Heart left ventricle (tissue), 16 donors: Measurements from ENCODE around the gene ITGB5. TPM values are rescaled to one million over a fixed set of nuclear protein-coding genes. Genes with fewer than 3 reads are reported as not detected.

Experiments used
- ATAC-seq, 4 donors: fragments of 200-7000 bp; cut with Tn5 transposase; one replicate each; pipeline ENCODE4 v1.9.1; 2020 to 2022; ENCODE audit warnings: moderate library complexity in 4 of 4, mild to moderate bottlenecking in 3 of 4, moderate number of reproducible peaks in 1 of 4
- DNase-seq, 5 donors: peaks; one replicate each; pipeline ENCODE4 v3.0.0-alpha.2; 2020
- H3K27ac ChIP-seq, 12 donors: fragments of 200-600 bp; sonication (generic) in 4 of 12; one replicate each; pipeline versions ENCODE4 v1.5.0 to v1.8.0; 2016 to 2022; ENCODE audit warnings: mild to moderate bottlenecking in 2 of 12
- H3K27me3 ChIP-seq, 9 donors: fragments of 200-600 bp; sonication (generic) in 2 of 9; one replicate each; pipeline versions ENCODE4 v1.5.1 to v1.8.0; 2016 to 2022; ENCODE audit warnings: mild to moderate bottlenecking in 3 of 9
- H3K36me3 ChIP-seq, 9 donors: fragments of 200-600 bp; sonication (generic) in 2 of 9; one replicate each; pipeline versions ENCODE4 v1.5.0 to v1.8.0; 2018 to 2022; ENCODE audit warnings: mild to moderate bottlenecking in 2 of 9
- H3K4me1 ChIP-seq, 12 donors: fragments of 200-600 bp; sonication (generic) in 4 of 12; one replicate each; pipeline versions ENCODE4 v1.5.0 to v1.8.0; 2016 to 2022; ENCODE audit warnings: mild to moderate bottlenecking in 3 of 12
- H3K4me3 ChIP-seq, 12 donors: fragments of 200-600 bp; sonication (generic) in 4 of 12; one replicate each; pipeline versions ENCODE4 v1.5.0 to v1.8.0; 2017 to 2022; ENCODE audit warnings: mild to moderate bottlenecking in 9 of 12, moderate library complexity in 4 of 12
- H3K9me3 ChIP-seq, 12 donors: fragments of 200-600 bp; sonication (generic) in 4 of 12; one replicate each; pipeline versions ENCODE4 v1.5.0 to v1.8.0; 2016 to 2022; ENCODE audit warnings: mild to moderate bottlenecking in 1 of 12
- CTCF ChIP-seq, 12 donors: fragments of 200-600 bp; sonication (generic) in 4 of 12; IDR thresholded peaks; one replicate each; pipeline versions ENCODE4 v1.5.0 to v1.8.0; 2018 to 2022; ENCODE audit warnings: antibody characterized with exemption in 12 of 12, mild to moderate bottlenecking in 5 of 12
- POLR2A ChIP-seq, 2 donors: fragments of 450-650 bp; IDR thresholded peaks; one replicate each; pipeline ENCODE4 v1.6.1; 2017; ENCODE audit warnings: antibody characterized with exemption in 2 of 2, mild to moderate bottlenecking in 2 of 2, moderate library complexity in 2 of 2
- WGBS, 4 donors: extraction: QIAGEN DNeasy Blood & Tissue Kit in 2 of 4; methylation state at CpG; one replicate each; pipeline versions ENCODE4 v1.1.5 to v1.1.7; 2013 to 2018; 5-methylcytosine and 5-hydroxymethylcytosine counted together
- intact Hi-C, 10 donors: fragments of 100-400 bp; cut with DNase I; formaldehyde crosslinking; loops; one replicate each; pipeline versions ENCODE4 v1.11.1 to v1.14.2; 2022
- polyA plus RNA-seq, 2 donors: library from polyadenylated mRNA; stranded (reverse); fragments of 200-250 nt; gene quantifications; one replicate each; pipeline ENCODE4 v1.2.3, GENCODE V29; 2013
- total RNA-seq, 9 donors: library from RNA; depleted of rRNA in 2 of 9; stranded (reverse); fragments of >200 nt in 2 of 9; fragmentation: NEBNext Ultra II Directional in 3 of 9; extraction: Animal tissue kit (Norgen Biotek cat#: 25700) in 3 of 9; gene quantifications; one replicate each; pipeline versions ENCODE4 v1.1.0 to v1.2.4, GENCODE V29; 2016 to 2023
- donor health status: ischemic (EF 13 %, LVEDD 7.1; RV severe dilation, severe dysfunction).
- donor health status: healthy with polysubstance abuse.
- donor health status: DM: no; HTN: yes; CAD: no.
- donor health status: DM: no; HTN: no; CAD: no.
- donor health status: ischemic (EF 25% LVEDD 6.9; RV normal size, moderate dysfunction).
- donor health status: ischemic (EF 25% LVEDD 5.7; RV mildly dilated, moderate dysfunction).
- donor health status: healthy.
- donor health status: DM: yes; HTN: yes; CAD: no.
- donor health status: ischemic (EF 35%, LVEDD 5.7; RV mildly dilated, moderate dysfunction).
- donor health status: nonischemic (EF 11% LVEDD 7.7; RV severe dilation, severe dysfunction).
- donor health status: DM: yes; HTN: yes; CAD: no.
- donor health status: PGD.
- donor health status: ischemic (EF 29% LVEDD 5.4; RV normal size, mild dysfunction).
- donor health status: nonischemic (EF 23%, LVEDD 6.1; RV moderate dilation, normal function).

ITGB5 gene
- total and polyA plus RNA-seq, 11 donors = 23.1 to 223 (median 118) TPM

- Histone ChIP-seq H3K27ac (peak overlapping the region in 9 of 12 donors; percentile 12 to 73 (median 51)), H3K36me3 (peaks cover 2 to 51% (median 43%) of the 10 kb centered on the region in 9 donors), H3K4me3 (no peak overlapping the region), H3K9me3 (no peaks in the 10 kb centered on the region), H3K27me3 (no peaks in the 10 kb centered on the region), H3K4me1 (peaks cover 0 to 18% (median 9%) of the 10 kb centered on the region in 12 donors)
- intact Hi-C loops = loop anchor here (1.0 to 10.0 kb wide), 6 partner anchors 135 to 403 kb away; no protein-coding TSS in a partner anchor
- 76 to 88% (median 82%) methylated on average over 6 of the region's 6 CpGs for WGBS, 4 donors
- TF ChIP-seq CTCF (IDR thresholded peaks at IDR 0.05) (no peak), POLR2A (IDR thresholded peaks at IDR 0.05) (no peak)
- ATAC-seq (no peak), DNase-seq (no peak)
These were observed 125.1 kb downstream of the ITGB5 start for GRCh38 chr3:124761935-124762660.

GRCh38 chr3:124761250-124761796 lies 125.8 kb downstream of the ITGB5 start:
- 8 to 14% (median 12%) methylated on average over 10 to 15 of the region's 15 CpGs for WGBS, 4 donors
- peak; percentile 95 to 98 (median 97) for TF ChIP-seq CTCF (IDR thresholded peaks at IDR 0.05)
- peak in 1 of 2 donors; percentile 24 for TF ChIP-seq POLR2A (IDR thresholded peaks at IDR 0.05)
- Histone ChIP-seq H3K27me3 (no peaks in the 10 kb centered on the region), H3K27ac (peak overlapping the region in 9 of 12 donors; percentile 12 to 73 (median 51)), H3K9me3 (no peaks in the 10 kb centered on the region), H3K4me1 (peaks cover 0 to 18% (median 9%) of the 10 kb centered on the region in 12 donors), H3K36me3 (peaks cover 2 to 43% (median 35%) of the 10 kb centered on the region in 9 donors), H3K4me3 (peak overlapping the region in 1 of 12 donors; percentile 18)
- DNase-seq (peak; percentile 84 to 92 (median 87)), ATAC-seq (peak; percentile 90 to 93 (median 92))
- intact Hi-C loops = loop anchor here (1.0 to 10.0 kb wide), 5 partner anchors 139 to 403 kb away; no protein-coding TSS in a partner anchor

GRCh38 chr3:124760601-124761000 lies 126.6 kb downstream of the ITGB5 start:
- DNase-seq (peak in 1 of 5 donors; percentile 40), ATAC-seq (peak; percentile 63 to 81 (median 70))
- Histone ChIP-seq H3K4me3 (no peak overlapping the region), H3K4me1 (peaks cover 0 to 18% (median 9%) of the 10 kb centered on the region in 12 donors), H3K27ac (peak overlapping the region in 1 of 12 donors; percentile 59), H3K9me3 (no peaks in the 10 kb centered on the region), H3K36me3 (peaks cover 2 to 36% (median 28%) of the 10 kb centered on the region in 9 donors), H3K27me3 (no peaks in the 10 kb centered on the region)
- TF ChIP-seq CTCF (IDR thresholded peaks at IDR 0.05) = no peak
- no peak for TF ChIP-seq POLR2A (IDR thresholded peaks at IDR 0.05)
- intact Hi-C loops = loop anchor here in 6 of 10 donors (2.0 to 10.0 kb wide), 4 partner anchors 140 to 404 kb away; no protein-coding TSS in a partner anchor
- WGBS, 4 donors = 40 to 49% (median 44%) methylated on average over 2 of the region's 2 CpGs
